RWPE2 (cell line): ENCODE measurements around the gene AARS2.

Source experiments
- ATAC-seq: fragments of 200-7000 bp; cut with Tn5 transposase; 3 replicates; pipeline ENCODE4 v1.9.1; 2021; ENCODE audit warnings: low read depth
- DNase-seq: peaks from one replicate; pipeline ENCODE4 v3.0.0-alpha.2; 2020; ENCODE audit warnings: low spot score
- H3K27ac ChIP-seq: fragments of 450-650 bp; 2 replicates; pipeline ENCODE4 v1.5.1; 2017; ENCODE audit warnings: mild to moderate bottlenecking; ENCODE audit not compliant: poor library complexity, severe bottlenecking
- H3K27me3 ChIP-seq: fragments of 250-450 bp; sonication (Bioruptor Pico); 2 replicates; pipeline ENCODE4 v1.5.1; 2021; ENCODE audit warnings: mild to moderate bottlenecking, moderate library complexity; ENCODE audit not compliant: insufficient read depth, poor library complexity, severe bottlenecking
- H3K36me3 ChIP-seq: fragments of 250-450 bp; sonication (Bioruptor Pico); 2 replicates; pipeline ENCODE4 v1.5.1; 2020; ENCODE audit warnings: low read depth, mild to moderate bottlenecking, moderate library complexity
- H3K4me1 ChIP-seq: fragments of 250-450 bp; sonication (Bioruptor Pico); 2 replicates; pipeline ENCODE4 v1.5.1; 2021; ENCODE audit warnings: mild to moderate bottlenecking, moderate library complexity; ENCODE audit not compliant: insufficient read depth, poor library complexity, severe bottlenecking
- H3K4me3 ChIP-seq: fragments of 250-450 bp; sonication (Bioruptor Pico); 2 replicates; pipeline ENCODE4 v1.5.1; 2021; ENCODE audit warnings: mild to moderate bottlenecking, moderate library complexity; ENCODE audit not compliant: severe bottlenecking
- H3K9me3 ChIP-seq: fragments of 250-450 bp; sonication (Bioruptor Pico); 2 replicates; pipeline ENCODE4 v1.5.1; 2021; ENCODE audit warnings: mild to moderate bottlenecking, moderate library complexity; ENCODE audit not compliant: severe bottlenecking
- TF ChIP-seq, protein P1 (sequence below): fragments of 450-650 bp; IDR thresholded peaks from one replicate; pipeline ENCODE4 v1.5.1; 2017; ENCODE audit warnings: mild to moderate bottlenecking, moderate library complexity; ENCODE audit not compliant: poor library complexity, severe bottlenecking

AARS2 gene

DNA sequence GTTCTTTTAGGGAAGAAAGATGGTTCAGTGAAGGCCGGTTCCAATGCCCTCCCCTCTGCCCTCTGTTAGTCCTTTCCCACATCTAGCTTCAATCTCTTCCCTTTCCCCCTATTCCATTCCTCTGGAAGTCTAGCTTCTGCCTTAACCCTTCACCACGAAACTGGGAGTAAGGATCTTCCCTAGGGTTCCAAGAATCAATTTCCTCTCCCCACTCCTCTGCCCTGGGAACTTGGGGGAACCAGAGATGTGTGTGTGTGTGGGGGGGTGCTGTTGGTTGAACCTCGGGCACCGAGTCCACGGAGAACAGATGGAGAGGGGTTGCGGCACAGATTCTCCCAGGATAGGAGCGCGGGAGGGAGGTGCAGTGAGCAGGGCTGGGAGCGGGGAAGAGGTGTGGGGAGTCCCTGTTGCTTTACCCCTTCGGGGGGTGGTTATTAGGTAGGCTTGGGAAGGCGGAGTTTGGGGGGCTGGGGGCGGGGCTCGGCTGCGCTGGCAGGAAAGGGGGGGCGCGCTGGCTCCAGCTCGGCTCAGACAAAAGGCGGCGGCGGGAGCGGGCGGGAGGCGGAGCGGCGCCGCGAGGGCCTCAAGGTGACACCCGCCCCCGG lies 43.1 kb downstream of the AARS2 start, which contains the start of gene TMEM151B:
Gene TMEM151B, plus strand, starts transcription at position 530 of the 605 bp plus-strand sequence. CDS start 293 bp downstream, outside the sequence.
- TF ChIP-seq, protein P1, sequence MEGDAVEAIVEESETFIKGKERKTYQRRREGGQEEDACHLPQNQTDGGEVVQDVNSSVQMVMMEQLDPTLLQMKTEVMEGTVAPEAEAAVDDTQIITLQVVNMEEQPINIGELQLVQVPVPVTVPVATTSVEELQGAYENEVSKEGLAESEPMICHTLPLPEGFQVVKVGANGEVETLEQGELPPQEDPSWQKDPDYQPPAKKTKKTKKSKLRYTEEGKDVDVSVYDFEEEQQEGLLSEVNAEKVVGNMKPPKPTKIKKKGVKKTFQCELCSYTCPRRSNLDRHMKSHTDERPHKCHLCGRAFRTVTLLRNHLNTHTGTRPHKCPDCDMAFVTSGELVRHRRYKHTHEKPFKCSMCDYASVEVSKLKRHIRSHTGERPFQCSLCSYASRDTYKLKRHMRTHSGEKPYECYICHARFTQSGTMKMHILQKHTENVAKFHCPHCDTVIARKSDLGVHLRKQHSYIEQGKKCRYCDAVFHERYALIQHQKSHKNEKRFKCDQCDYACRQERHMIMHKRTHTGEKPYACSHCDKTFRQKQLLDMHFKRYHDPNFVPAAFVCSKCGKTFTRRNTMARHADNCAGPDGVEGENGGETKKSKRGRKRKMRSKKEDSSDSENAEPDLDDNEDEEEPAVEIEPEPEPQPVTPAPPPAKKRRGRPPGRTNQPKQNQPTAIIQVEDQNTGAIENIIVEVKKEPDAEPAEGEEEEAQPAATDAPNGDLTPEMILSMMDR, result no peak
- Histone ChIP-seq H3K9me3 (no peaks in the 10 kb centered on the region), H3K4me3 (peak within 1 kb of the TSS; percentile 32), H3K27me3 (peaks cover 25% of the 10 kb centered on the region), H3K4me1 (no peaks in the 10 kb centered on the region), H3K36me3 (no peaks in the 10 kb centered on the region), H3K27ac (no peak within 1 kb of the TSS)
- ATAC-seq (no peak), DNase-seq (no peak)

DNA sequence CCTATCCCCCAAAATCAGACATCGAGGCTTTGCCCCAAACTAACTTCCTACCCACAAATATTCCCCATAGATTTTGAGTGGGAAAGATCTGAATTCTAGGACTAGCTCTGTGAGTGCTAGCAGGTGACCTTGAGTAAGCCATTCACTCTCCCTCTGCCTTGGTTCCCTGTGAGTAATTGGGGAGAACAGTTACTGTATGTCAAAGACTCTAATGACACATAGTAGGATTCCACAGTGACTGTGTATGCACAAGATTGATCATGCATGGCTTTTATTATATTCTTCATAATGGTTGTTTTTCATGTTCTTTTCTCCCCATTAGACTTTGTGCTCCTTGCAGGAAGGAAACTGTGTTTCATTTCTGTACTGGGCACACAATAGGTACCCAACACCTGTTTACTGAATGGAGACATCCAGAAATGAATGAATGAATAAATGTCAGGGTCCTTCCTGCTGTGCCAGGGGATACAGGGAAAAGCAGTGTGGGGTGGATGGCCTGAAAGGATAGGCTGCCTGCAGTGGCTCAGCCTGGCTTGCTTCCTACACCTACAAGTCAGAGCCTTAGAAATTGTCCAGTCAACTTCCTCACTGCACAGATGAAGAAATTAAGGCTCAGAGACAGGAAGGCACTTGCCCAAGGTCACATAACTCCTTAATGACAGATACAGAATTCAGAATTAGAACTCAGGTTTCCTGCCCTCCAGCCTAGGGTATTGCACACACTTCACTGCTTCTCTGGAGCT lies 43.8 kb downstream of the AARS2 start:
- H3K4me1 ChIP-seq, result peaks cover 2% of the 10 kb centered on the region
- no peaks in the 10 kb centered on the region for H3K9me3 ChIP-seq
- TF ChIP-seq, protein P1, result no peak
- no peak overlapping the region for H3K4me3 ChIP-seq
- no peak overlapping the region for H3K27ac ChIP-seq
- H3K36me3 ChIP-seq, result no peaks in the 10 kb centered on the region
- DNase-seq, result no peak
- H3K27me3 ChIP-seq, result peaks cover 25% of the 10 kb centered on the region
- ATAC-seq, result no peak

DNA sequence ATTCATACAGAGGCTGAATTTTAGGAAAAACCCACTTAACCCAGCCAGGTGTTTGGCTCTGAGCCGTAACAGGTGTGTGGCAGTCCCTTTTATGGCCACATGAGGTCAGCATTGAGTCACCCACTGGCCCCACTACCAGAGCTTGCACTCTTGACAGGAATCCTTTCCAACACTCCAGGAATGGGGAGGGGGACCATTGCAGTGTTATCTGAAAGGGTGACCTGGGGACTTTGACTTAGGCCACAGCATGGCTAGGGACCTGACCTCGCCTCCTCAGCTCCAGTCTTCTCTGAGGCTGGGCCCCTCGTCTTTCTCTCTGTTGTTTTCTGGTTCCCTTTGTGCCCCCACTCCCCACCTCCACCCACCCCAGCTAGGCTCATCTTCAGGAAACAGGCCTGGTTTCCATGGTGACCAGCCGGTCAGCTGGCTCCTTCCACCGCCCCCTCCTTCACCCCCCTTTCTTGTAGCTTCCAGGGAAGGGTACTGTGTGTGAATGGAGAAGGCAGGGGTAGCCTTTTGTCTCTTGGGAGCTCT lies 45.0 kb downstream of the AARS2 start:
- TF ChIP-seq, protein P1, result peak; percentile 92
- Histone ChIP-seq H3K36me3 (no peaks in the 10 kb centered on the region), H3K27me3 (peaks cover 25% of the 10 kb centered on the region), H3K4me1 (peaks cover 14% of the 10 kb centered on the region), H3K27ac (no peak overlapping the region), H3K4me3 (no peak overlapping the region), H3K9me3 (no peaks in the 10 kb centered on the region)
- ATAC-seq, result peak; percentile 21; the same call in 1 of the 3 replicates
- DNase-seq, result no peak

DNA sequence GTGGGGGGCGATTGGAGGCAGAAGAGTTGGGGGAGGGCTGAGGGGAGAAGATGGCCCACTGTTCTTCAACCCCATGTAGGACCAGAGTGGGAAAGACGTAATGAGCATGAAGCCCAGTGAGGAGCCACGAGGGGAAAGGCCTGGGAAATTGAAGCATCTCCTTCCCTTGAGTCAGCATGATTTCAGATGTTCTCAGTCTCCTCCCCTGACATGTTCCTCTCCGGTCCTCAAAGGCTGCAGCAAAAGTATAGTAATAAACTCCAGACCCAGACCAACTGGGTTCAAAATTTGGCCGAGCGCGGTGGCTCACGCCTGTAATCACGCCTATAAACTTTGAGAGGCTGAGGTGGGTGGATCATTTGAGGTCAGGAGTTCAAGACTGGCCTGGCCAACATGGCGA lies 45.9 kb downstream of the AARS2 start:
- ATAC-seq, result no peak
- no peaks in the 10 kb centered on the region for H3K36me3 ChIP-seq
- DNase-seq, result no peak
- TF ChIP-seq, protein P1, result no peak
- H3K4me3 ChIP-seq, result no peak overlapping the region
- no peak overlapping the region for H3K27ac ChIP-seq
- H3K27me3 ChIP-seq, result peaks cover 20% of the 10 kb centered on the region
- H3K9me3 ChIP-seq, result no peaks in the 10 kb centered on the region
- H3K4me1 ChIP-seq, result peaks cover 18% of the 10 kb centered on the region
